HCT116 (cell line): ENCODE data around the gene MIA3. TPM values are rescaled to one million over a fixed set of nuclear protein-coding genes. Genes with fewer than 3 reads are reported as not detected.

Source experiments
- ATAC-seq: fragments of 200-7000 bp; cut with Tn5 transposase; 2 replicates; pipeline ENCODE4 v1.9.1; 2020; ENCODE audit warnings: mild to moderate bottlenecking, moderate library complexity
- BruUV-seq: library from RNA; stranded (reverse); fragments of 400-500 nt; replicated peaks from 2 replicates; lab custom pipeline; 2021; lab: Mats Ljungman, UMichigan
- CTCF ChIA-PET: fragments of 300-600 bp; sonication (Branson Sonifier 250); formaldehyde crosslinking; loops from one replicate; lab custom pipeline; 2021; ENCODE audit warnings: antibody characterized with exemption; lab: Charles Lee
- POLR2A ChIA-PET: fragments of 300-600, 350-600 bp; sonication (Branson Sonifier 250); formaldehyde crosslinking; loops from one replicate; lab custom pipeline; 2021; ENCODE audit warnings: antibody characterized with exemption; lab: Charles Lee
- RAD21 ChIA-PET, 2 experiments: fragments of 300-600 bp; sonication (Branson Sonifier 250); formaldehyde crosslinking; loops; one replicate each; lab custom pipeline; 2023; ENCODE audit warnings: low total read pairs in 2 of 2; ENCODE audit not compliant: uncharacterized antibody in 2 of 2, unreplicated experiment in 2 of 2, low non-redundant PET in 1 of 2; lab: Charles Lee
- DNase-seq: peaks from one replicate; pipeline ENCODE4 v3.0.0-alpha.2; 2010; ENCODE audit warnings: low read depth, low spot score
- H2AFZ ChIP-seq: fragments of 200-600 bp; shearing (Covaris generic), sonication (generic); 2 replicates; pipeline ENCODE4 v1.6.1; 2017; ENCODE audit warnings: low read depth, mixed run types, mixed read lengths, antibody characterized with exemption, low read length; ENCODE audit not compliant: poor library complexity, severe bottlenecking
- H3K27ac ChIP-seq: 2 replicates; pipeline ENCODE4 v1.5.1; 2012; ENCODE audit warnings: low read depth, low read length
- H3K27me3 ChIP-seq: fragments of 200-600 bp; sonication (generic); 2 replicates; pipeline ENCODE4 v1.6.1; 2016; ENCODE audit warnings: mixed run types, low read length, mixed read lengths; ENCODE audit not compliant: insufficient read depth
- H3K36me3 ChIP-seq, 2 experiments: fragments of 200-500 bp in 1 of 2; fragments of 200-600 bp in 1 of 2; sonication (Bioruptor generic) in 1 of 2; sonication (generic) in 1 of 2; 2 replicates each; pipeline versions ENCODE4 v1.5.1 to v1.6.1; 2014 to 2016; ENCODE audit warnings: low read length in 2 of 2, inconsistent platforms in 1 of 2, mixed read lengths in 1 of 2, mixed run types in 1 of 2; ENCODE audit not compliant: insufficient read depth in 2 of 2, control insufficient read depth in 1 of 2
- H3K4me1 ChIP-seq, 2 experiments: fragments of 200-600 bp in 1 of 2; sonication (generic) in 1 of 2; 2 replicates each; pipeline versions ENCODE4 v1.5.1 to v1.6.1; 2012 to 2017; ENCODE audit warnings: low read length in 2 of 2, inconsistent platforms in 1 of 2, mild to moderate bottlenecking in 1 of 2, mixed read lengths in 1 of 2, mixed run types in 1 of 2, moderate library complexity in 1 of 2; ENCODE audit not compliant: insufficient read depth in 2 of 2, control insufficient read depth in 1 of 2
- H3K4me2 ChIP-seq: fragments of 200-600 bp; sonication (generic); 2 replicates; pipeline ENCODE4 v1.6.1; 2017; ENCODE audit warnings: mixed run types, low read length, mixed read lengths
- H3K4me3 ChIP-seq, 2 experiments: fragments of 200-600 bp in 1 of 2; sonication (generic) in 1 of 2; replicated peaks in 1 of 2; 2 replicates each; pipeline ENCODE4 v1.5.1; 2011 to 2016; ENCODE audit warnings: low read length in 2 of 2, control low read depth in 1 of 2, low read depth in 1 of 2, mild to moderate bottlenecking in 1 of 2, mixed read lengths in 1 of 2, mixed run types in 1 of 2
- H3K79me2 ChIP-seq: fragments of 200-600 bp; sonication (generic); 2 replicates; pipeline ENCODE4 v1.6.1; 2017; ENCODE audit warnings: mild to moderate bottlenecking, mixed run types, low read length, moderate library complexity, mixed read lengths; ENCODE audit not compliant: insufficient read depth
- H3K9ac ChIP-seq: fragments of 200-600 bp; sonication (generic); 2 replicates; pipeline ENCODE4 v1.6.1; 2016; ENCODE audit warnings: low read length, mixed read lengths
- H3K9me2 ChIP-seq: fragments of 200-600 bp; sonication (generic), shearing (Covaris generic); 2 replicates; pipeline ENCODE4 v1.6.1; 2017; ENCODE audit warnings: mixed run types, mild to moderate bottlenecking, moderate library complexity; ENCODE audit not compliant: insufficient read depth
- H3K9me3 ChIP-seq, 2 experiments: fragments of 200-500 bp in 1 of 2; fragments of 200-600 bp in 1 of 2; sonication (Bioruptor generic) in 1 of 2; sonication (generic) in 1 of 2; 2 replicates each; pipeline ENCODE4 v1.6.1; 2014 to 2017; ENCODE audit warnings: low read length in 2 of 2, mixed read lengths in 2 of 2, inconsistent platforms in 1 of 2, low read depth in 1 of 2, mild to moderate bottlenecking in 1 of 2, mixed run types in 1 of 2, moderate library complexity in 1 of 2; ENCODE audit not compliant: control insufficient read depth in 1 of 2, insufficient read depth in 1 of 2
- H4K20me1 ChIP-seq: fragments of 200-600 bp; sonication (generic), shearing (Covaris generic); 2 replicates; pipeline ENCODE4 v1.6.1; 2017; ENCODE audit warnings: mixed run types, mild to moderate bottlenecking, moderate library complexity; ENCODE audit not compliant: insufficient read depth
- CBX3 ChIP-seq: IDR thresholded peaks from 2 replicates; pipeline ENCODE4 v1.6.1; 2012; ENCODE audit warnings: low read depth
- CEBPB ChIP-seq: IDR thresholded peaks from 2 replicates; pipeline ENCODE4 v1.6.1; 2012; ENCODE audit warnings: low read depth
- ELF1 ChIP-seq: IDR thresholded peaks from 2 replicates; pipeline ENCODE4 v1.6.1; 2012; ENCODE audit warnings: low read depth, borderline replicate concordance
- JUND ChIP-seq: IDR thresholded peaks from 2 replicates; pipeline ENCODE4 v1.6.1; 2012
- POLR2A ChIP-seq: IDR thresholded peaks from 2 replicates; pipeline ENCODE4 v1.7.0; 2011; ENCODE audit warnings: borderline replicate concordance; ENCODE audit not compliant: insufficient read depth, insufficient read length; ENCODE audit errors: extremely low read depth
- POLR2AphosphoS5 ChIP-seq: IDR thresholded peaks from 2 replicates; pipeline ENCODE4 v1.6.1; 2011; ENCODE audit warnings: mild to moderate bottlenecking, low read depth, low read length, moderate library complexity
- SIN3A ChIP-seq: IDR thresholded peaks from 2 replicates; pipeline ENCODE4 v1.6.1; 2012; ENCODE audit warnings: low read depth
- SP1 ChIP-seq: IDR thresholded peaks from 2 replicates; pipeline ENCODE4 v1.6.1; 2012; ENCODE audit warnings: low read depth
- SRF ChIP-seq: IDR thresholded peaks from 2 replicates; pipeline ENCODE4 v1.6.1; 2012; ENCODE audit warnings: low read depth
- TCF7L2 ChIP-seq: IDR thresholded peaks from 2 replicates; pipeline ENCODE4 v1.7.0; 2011; ENCODE audit warnings: borderline replicate concordance, inconsistent platforms; ENCODE audit not compliant: insufficient read depth, insufficient read length; ENCODE audit errors: extremely low read depth
- ZNF274 ChIP-seq: fragments of 200-500 bp; sonication (Bioruptor generic); IDR thresholded peaks from 2 replicates; pipeline ENCODE4 v1.6.1; 2014; ENCODE audit warnings: mild to moderate bottlenecking, low read depth, low read length, inconsistent platforms
- intact Hi-C: fragments of 100-400 bp; cut with micrococcal nuclease; formaldehyde crosslinking; loops from 2 replicates; pipeline ENCODE4 v1.10.0; 2022
- total RNA-seq: library from RNA; stranded (reverse); gene quantifications from one replicate; pipeline ENCODE4 v1.2.1, GENCODE V29; 2021; ENCODE audit not compliant: unreplicated experiment
- TF ChIP-seq, protein P1 (sequence below): IDR thresholded peaks from 2 replicates; pipeline ENCODE4 v1.6.1; 2011; ENCODE audit warnings: mild to moderate bottlenecking, low read length, moderate library complexity; ENCODE audit not compliant: insufficient replicate concordance; ENCODE audit errors: extremely low read depth
- TF ChIP-seq, protein P2 (sequence below): IDR thresholded peaks from 2 replicates; pipeline ENCODE4 v1.6.1; 2012; ENCODE audit warnings: low read depth

MIA3 gene
- total RNA-seq, 1 experiment from 2014 or later, result 62.7 TPM

DNA sequence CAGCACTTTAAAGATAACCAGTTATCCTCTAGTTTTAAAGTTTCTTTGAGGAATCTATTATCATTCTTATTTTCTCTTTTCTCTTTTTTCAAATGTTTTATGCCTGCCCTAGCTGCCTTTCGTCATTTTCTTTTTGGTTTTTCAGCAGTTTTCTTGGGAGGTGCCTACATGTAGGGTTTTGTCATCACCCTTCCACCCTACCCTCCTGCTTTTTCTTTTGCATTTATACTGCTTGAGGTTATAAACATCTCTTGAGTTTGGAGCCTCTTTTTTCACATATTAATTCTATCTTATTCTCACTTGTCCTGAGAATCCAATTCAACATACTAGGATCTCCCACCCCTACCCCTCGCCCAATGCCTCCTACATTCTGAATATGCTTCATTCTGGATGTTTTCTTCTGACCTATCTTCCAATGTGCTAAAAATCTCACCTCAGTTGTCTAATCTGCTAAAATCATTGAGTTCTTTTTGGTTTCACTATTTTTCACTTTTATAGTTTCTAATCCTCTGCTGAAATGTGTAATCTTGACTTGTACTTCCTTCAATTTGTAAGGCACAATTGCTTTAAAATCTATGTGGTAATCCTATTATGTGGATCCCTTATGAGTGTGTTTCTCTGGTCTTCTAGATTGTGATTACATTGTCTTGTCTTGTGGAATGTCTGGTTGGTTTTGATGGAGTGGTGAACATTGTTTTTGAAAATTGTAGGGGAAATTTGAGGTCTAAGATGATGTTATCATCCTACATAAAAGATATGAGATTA is 38.7 kb downstream of the MIA3 start:
- ChIA-PET RAD21 (no interaction called here), CTCF (no interaction called here), POLR2A (interaction anchor here (1.2 kb wide), 1 partner anchor 12 kb away, joined by 3 read pairs; no protein-coding TSS in a partner anchor)
- TF ChIP-seq CEBPB (no peak), CBX3 (no peak), SP1 (no peak), SRF (no peak), TCF7L2 (no peak), JUND (no peak), SIN3A (no peak), POLR2AphosphoS5 (no peak), ZNF274 (no peak), ELF1 (no peak), POLR2A (no peak)
- TF ChIP-seq, protein P1, sequence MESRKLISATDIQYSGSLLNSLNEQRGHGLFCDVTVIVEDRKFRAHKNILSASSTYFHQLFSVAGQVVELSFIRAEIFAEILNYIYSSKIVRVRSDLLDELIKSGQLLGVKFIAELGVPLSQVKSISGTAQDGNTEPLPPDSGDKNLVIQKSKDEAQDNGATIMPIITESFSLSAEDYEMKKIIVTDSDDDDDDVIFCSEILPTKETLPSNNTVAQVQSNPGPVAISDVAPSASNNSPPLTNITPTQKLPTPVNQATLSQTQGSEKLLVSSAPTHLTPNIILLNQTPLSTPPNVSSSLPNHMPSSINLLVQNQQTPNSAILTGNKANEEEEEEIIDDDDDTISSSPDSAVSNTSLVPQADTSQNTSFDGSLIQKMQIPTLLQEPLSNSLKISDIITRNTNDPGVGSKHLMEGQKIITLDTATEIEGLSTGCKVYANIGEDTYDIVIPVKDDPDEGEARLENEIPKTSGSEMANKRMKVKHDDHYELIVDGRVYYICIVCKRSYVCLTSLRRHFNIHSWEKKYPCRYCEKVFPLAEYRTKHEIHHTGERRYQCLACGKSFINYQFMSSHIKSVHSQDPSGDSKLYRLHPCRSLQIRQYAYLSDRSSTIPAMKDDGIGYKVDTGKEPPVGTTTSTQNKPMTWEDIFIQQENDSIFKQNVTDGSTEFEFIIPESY, result no peak
- TF ChIP-seq, protein P2, sequence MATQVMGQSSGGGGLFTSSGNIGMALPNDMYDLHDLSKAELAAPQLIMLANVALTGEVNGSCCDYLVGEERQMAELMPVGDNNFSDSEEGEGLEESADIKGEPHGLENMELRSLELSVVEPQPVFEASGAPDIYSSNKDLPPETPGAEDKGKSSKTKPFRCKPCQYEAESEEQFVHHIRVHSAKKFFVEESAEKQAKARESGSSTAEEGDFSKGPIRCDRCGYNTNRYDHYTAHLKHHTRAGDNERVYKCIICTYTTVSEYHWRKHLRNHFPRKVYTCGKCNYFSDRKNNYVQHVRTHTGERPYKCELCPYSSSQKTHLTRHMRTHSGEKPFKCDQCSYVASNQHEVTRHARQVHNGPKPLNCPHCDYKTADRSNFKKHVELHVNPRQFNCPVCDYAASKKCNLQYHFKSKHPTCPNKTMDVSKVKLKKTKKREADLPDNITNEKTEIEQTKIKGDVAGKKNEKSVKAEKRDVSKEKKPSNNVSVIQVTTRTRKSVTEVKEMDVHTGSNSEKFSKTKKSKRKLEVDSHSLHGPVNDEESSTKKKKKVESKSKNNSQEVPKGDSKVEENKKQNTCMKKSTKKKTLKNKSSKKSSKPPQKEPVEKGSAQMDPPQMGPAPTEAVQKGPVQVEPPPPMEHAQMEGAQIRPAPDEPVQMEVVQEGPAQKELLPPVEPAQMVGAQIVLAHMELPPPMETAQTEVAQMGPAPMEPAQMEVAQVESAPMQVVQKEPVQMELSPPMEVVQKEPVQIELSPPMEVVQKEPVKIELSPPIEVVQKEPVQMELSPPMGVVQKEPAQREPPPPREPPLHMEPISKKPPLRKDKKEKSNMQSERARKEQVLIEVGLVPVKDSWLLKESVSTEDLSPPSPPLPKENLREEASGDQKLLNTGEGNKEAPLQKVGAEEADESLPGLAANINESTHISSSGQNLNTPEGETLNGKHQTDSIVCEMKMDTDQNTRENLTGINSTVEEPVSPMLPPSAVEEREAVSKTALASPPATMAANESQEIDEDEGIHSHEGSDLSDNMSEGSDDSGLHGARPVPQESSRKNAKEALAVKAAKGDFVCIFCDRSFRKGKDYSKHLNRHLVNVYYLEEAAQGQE, result no peak
- no peak overlapping the region for H3K27ac ChIP-seq
- no peaks in the 10 kb centered on the region for H3K27me3 ChIP-seq
- no peak overlapping the region for H3K9ac ChIP-seq
- BruUV-seq, result no TSS peak
- no peak overlapping the region for H2AFZ ChIP-seq
- intact Hi-C loops, result no loop called here
- H3K9me2 ChIP-seq, result no peaks in the 10 kb centered on the region
- DNase-seq, result no peak
- no peak overlapping the region for H3K4me2 ChIP-seq
- no peak for ATAC-seq
- no peak overlapping the region for H3K4me3 ChIP-seq
- H3K9me3 ChIP-seq, result no peaks in the 10 kb centered on the region
- H3K79me2 ChIP-seq, result no peaks in the 10 kb centered on the region
- peaks cover 66 to 68% of the 10 kb centered on the region in 2 experiments for H3K36me3 ChIP-seq
- H4K20me1 ChIP-seq, result no peaks in the 10 kb centered on the region
- no peaks in the 10 kb centered on the region for H3K4me1 ChIP-seq
